ENCODE results near the gene GPATCH1. TPM values are rescaled to one million over a fixed set of nuclear protein-coding genes. Genes with fewer than 3 reads are reported as not detected.

The GPATCH1 gene
- total RNA-seq, 4 donors from 2014 or later: 6.6 to 32.1 (median 10.6) TPM

DNA sequence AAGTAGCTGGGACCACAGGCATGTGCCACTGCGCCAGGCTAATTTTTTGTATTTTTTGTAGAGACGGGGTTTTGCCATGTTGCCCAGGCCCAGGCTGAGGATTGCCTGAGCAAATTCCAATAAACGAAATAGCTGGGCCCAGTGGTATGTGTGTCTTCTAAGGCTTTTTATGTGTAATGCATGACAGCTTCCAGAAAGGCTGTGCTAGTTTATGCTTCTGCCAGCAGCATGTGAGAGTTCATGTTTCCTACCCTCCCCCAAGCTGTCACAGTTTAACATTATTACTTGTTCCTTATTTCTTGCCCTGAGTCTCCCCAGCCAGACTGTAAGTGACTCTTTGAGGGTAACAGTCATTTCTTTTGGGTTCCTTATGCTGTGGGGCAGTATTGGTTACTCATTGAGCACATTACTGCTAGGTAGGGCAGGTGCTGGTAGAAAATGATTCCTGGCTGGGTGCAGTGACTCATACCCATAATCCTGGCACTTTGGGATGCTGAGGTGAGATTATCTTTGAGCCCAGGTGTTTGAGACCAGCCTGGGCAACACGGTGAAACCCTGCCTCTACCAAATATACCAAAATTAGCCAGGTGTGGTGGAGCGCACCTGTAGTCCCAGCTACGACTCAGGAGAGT, 13.6 kb downstream of the GPATCH1 start:
- Histone ChIP-seq H3K27ac (no peak overlapping the region), H3K4me3 (no peak overlapping the region), H3K27me3 (no peaks in the 10 kb centered on the region), H3K9me3 (no peaks in the 10 kb centered on the region), H3K4me1 (no peaks in the 10 kb centered on the region), H3K36me3 (peaks cover 2 to 96% (median 33%) of the 10 kb centered on the region in 3 donors)
- DNase-seq (ENCODE audit: low spot score in 2 of 2): no peak
- TF ChIP-seq, protein P1, sequence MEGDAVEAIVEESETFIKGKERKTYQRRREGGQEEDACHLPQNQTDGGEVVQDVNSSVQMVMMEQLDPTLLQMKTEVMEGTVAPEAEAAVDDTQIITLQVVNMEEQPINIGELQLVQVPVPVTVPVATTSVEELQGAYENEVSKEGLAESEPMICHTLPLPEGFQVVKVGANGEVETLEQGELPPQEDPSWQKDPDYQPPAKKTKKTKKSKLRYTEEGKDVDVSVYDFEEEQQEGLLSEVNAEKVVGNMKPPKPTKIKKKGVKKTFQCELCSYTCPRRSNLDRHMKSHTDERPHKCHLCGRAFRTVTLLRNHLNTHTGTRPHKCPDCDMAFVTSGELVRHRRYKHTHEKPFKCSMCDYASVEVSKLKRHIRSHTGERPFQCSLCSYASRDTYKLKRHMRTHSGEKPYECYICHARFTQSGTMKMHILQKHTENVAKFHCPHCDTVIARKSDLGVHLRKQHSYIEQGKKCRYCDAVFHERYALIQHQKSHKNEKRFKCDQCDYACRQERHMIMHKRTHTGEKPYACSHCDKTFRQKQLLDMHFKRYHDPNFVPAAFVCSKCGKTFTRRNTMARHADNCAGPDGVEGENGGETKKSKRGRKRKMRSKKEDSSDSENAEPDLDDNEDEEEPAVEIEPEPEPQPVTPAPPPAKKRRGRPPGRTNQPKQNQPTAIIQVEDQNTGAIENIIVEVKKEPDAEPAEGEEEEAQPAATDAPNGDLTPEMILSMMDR (IDR thresholded peaks at IDR 0.05): no peak
- no peak for TF ChIP-seq POLR2A (IDR thresholded peaks at IDR 0.05)
- no peak for TF ChIP-seq EP300 (IDR thresholded peaks at IDR 0.05)
- 91 to 92% methylated on average over 6 of the region's 6 CpGs for WGBS, 2 donors

- no peaks in the 10 kb centered on the region for H3K4me1 ChIP-seq
- DNase-seq (ENCODE audit: low spot score in 2 of 2): no peak
- peaks cover 0 to 96% (median 32%) of the 10 kb centered on the region in 3 donors for H3K36me3 ChIP-seq
- H3K27ac ChIP-seq: no peak overlapping the region
- TF ChIP-seq EP300 (IDR thresholded peaks at IDR 0.05) (no peak), POLR2A (IDR thresholded peaks at IDR 0.05) (no peak)
- TF ChIP-seq, protein P1 (IDR thresholded peaks at IDR 0.05): no peak
- WGBS, 2 donors: 89 to 90% methylated on average over 4 of the region's 4 CpGs
- no peaks in the 10 kb centered on the region for H3K27me3 ChIP-seq
- no peaks in the 10 kb centered on the region for H3K9me3 ChIP-seq
- H3K4me3 ChIP-seq: no peak overlapping the region
These were observed 15.0 kb downstream of the GPATCH1 start for GRCh38 chr19:33096005-33096404.

DNA sequence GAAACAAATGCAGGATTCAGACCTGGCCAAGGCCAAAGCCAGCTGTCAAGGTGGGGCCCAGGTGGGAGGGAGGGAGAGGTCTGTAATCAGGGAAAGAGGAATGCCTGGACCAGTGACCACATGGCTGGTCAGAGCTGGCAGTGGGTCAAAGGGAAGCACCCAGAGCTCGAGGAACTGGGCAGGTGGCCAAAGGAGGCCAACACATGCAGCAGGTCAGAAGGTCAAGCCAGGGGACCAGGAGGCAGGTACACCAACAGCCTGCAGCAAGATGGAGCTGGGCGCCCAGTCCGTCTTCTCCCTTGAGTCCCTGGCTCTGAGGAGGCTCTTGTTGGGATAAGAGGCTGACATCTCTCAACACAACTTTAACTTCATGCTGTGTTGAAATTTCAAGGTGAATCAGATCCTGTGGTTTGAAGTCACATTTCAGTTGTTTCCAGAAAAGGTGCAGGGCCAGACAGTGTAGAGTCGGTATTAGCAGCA, 17.1 kb downstream of the GPATCH1 start:
- no peak for DNase-seq (ENCODE audit: low spot score in 2 of 2)

DNA sequence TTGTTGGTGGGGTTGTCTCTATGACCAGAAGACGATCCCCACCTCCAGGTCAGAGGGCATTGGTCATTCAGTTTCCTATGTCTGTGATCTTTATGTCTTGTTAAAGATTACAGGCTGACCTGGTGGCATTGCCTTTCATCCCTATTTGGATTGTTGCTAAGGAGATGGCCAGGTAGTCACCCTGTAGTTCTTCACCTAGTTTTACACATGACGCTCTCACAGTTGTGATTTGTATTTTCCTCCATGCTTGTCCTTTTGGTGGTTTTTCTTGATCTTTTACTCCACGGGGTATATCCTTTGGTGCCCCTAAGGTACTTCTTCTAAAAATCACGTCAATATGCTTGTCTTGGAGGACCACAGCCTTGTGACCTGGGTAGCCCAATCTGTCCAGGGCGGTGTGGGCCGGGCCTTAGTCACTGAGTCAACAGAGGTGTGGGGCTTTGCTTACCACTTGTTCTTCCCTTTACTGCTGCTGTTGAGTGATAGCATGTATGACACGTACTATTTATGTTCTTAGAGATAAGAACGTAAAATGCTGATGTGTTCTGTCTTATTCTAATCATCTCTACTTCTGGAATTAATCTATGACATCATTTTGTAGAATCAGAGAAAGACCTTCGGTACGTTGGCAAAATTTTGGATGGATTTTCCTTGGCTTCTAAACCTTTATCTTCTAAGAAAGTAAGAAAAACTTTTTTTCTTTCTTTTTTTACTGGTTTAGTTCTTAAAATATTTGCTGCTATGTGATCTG, 20.1 kb downstream of the GPATCH1 start:
- no peak for DNase-seq (ENCODE audit: low spot score in 2 of 2)
- no peaks in the 10 kb centered on the region for H3K27me3 ChIP-seq
- no peak for TF ChIP-seq EP300 (IDR thresholded peaks at IDR 0.05)
- TF ChIP-seq POLR2A (IDR thresholded peaks at IDR 0.05): no peak
- TF ChIP-seq, protein P1 (IDR thresholded peaks at IDR 0.05): no peak
- H3K36me3 ChIP-seq: peaks cover 0 to 92% (median 26%) of the 10 kb centered on the region in 3 donors
- WGBS, 2 donors: 89 to 90% methylated on average over 10 of the region's 10 CpGs
- no peak overlapping the region for H3K27ac ChIP-seq
- no peak overlapping the region for H3K4me3 ChIP-seq
- no peaks in the 10 kb centered on the region for H3K9me3 ChIP-seq
- H3K4me1 ChIP-seq: no peaks in the 10 kb centered on the region

More for the DNA sequence above, 17.1 kb downstream of the GPATCH1 start:
- Histone ChIP-seq H3K4me3 (no peak overlapping the region), H3K36me3 (peaks cover 0 to 95% (median 29%) of the 10 kb centered on the region in 3 donors), H3K4me1 (no peaks in the 10 kb centered on the region), H3K27ac (no peak overlapping the region), H3K27me3 (no peaks in the 10 kb centered on the region), H3K9me3 (no peaks in the 10 kb centered on the region)
- 70 to 71% methylated on average over 4 of the region's 4 CpGs for WGBS, 2 donors
- TF ChIP-seq POLR2A (IDR thresholded peaks at IDR 0.05) (no peak), EP300 (IDR thresholded peaks at IDR 0.05) (no peak)
- TF ChIP-seq, protein P1 (IDR thresholded peaks at IDR 0.05): no peak

- TF ChIP-seq, protein P1 (IDR thresholded peaks at IDR 0.05): no peak
- TF ChIP-seq POLR2A (IDR thresholded peaks at IDR 0.05) (no peak), EP300 (IDR thresholded peaks at IDR 0.05) (no peak)
- DNase-seq (ENCODE audit: low spot score in 2 of 2): no peak
- no peak overlapping the region for H3K4me3 ChIP-seq
- no peaks in the 10 kb centered on the region for H3K9me3 ChIP-seq
- H3K36me3 ChIP-seq: peaks cover 4 to 93% (median 18%) of the 10 kb centered on the region in 3 donors
- no peaks in the 10 kb centered on the region for H3K4me1 ChIP-seq
- no peak overlapping the region for H3K27ac ChIP-seq
- no peaks in the 10 kb centered on the region for H3K27me3 ChIP-seq
- WGBS, 2 donors: 86 to 89% methylated on average over 6 of the region's 6 CpGs
These were observed 21.9 kb downstream of the GPATCH1 start for GRCh38 chr19:33102893-33103292.

All from tibial nerve (tissue), 4 donors.